Activated CD8-positive, alpha-beta memory T cell treated with anti-CD3 and anti-CD28 coated beads, Interleukin-2, amount 50 U/mL, for 1 hour (primary cell): ENCODE results near the gene SPAAR.

Experiments
- DNase-seq: peaks from one replicate; pipeline ENCODE4 v3.0.0-alpha.2; 2020; ENCODE audit errors: extremely low read depth

Gene SPAAR

GRCh38 chr9:35948901-35949318, 39.6 kb downstream of the SPAAR start:
- no peak for DNase-seq

DNA sequence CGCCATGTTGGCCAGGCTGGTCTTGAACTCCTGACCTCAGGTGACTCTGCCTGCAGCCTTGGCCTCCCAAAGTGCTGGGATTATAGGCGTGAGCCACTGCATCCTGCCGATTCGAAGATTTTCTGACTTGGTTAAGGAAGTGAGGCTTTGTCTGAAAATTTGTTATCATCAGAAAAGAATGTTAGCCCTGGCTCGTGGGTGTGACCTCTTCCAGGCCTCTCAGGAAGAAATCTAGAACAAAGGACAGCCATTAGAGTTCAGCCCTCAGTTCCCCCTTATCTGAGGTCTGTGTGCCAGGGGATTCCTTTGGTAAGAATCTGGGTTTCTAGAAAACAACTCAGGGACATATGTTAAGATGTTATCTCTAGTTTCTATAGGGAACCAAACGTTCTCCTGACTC, 42.4 kb downstream of the SPAAR start:
- no peak for DNase-seq

DNA sequence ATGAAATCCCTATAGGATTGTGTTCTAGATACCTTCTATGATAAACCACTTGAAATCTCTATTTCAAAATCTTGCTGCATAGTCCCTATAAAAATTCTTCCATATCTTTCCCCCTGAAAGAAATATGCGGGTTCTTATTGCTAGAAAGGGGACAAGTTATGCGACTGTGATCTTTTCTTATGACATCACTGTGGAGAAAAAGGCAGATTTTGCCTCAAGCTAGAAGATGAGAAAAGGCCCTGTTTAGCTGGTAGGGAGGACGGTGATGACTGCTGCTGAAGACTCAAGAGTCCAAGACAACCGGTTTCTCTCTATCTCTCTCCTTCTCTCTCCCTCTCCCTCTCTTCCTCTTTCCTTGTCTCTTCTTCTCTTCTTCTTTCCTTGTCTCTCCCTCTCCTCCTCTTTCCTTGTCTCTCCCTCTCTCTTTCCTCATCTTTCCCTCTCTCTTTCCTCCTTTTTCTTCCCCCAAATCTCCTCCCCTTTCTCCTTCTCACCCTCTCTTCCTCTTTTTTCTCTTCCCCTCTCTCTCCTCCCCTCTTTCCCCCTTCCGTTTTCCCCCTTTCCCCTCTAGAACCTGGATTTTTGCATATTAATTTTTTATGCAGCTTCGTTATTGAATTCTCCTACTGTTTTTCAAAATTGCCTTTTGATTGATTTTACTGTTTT, 43.4 kb downstream of the SPAAR start:
- no peak for DNase-seq

- no peak for DNase-seq
Measured at GRCh38 chr9:35954942-35955546, 45.8 kb downstream of the SPAAR start.

DNA sequence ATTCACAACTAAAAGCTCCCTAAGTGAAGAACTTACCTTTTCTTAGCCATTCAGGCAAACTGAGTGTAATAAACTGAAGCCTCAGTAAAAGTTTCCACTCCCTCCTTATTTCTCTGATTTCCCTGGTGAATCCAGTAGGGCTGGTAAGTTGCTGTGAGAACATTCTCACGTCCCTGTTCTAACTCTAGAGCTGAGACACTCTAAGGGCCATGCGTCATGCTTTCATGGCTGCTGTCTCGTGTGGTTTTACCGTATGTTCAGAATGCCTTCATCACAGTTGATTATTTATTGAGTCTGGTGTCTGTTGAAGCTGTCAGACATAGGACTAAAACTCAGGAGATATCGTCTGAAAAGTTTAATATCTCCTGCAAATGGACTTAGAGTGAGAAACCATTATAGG, 47.4 kb downstream of the SPAAR start:
- no peak for DNase-seq

GRCh38 chr9:35958104-35958837, 49.0 kb downstream of the SPAAR start, which contains the start of gene OR2S2:
Gene OR2S2 (minus strand): TSS chr9:35958154. CDS start chr9:35958098, 56 bp downstream.
- DNase-seq, result no peak

- no peak for DNase-seq
Measured at GRCh38 chr9:35960039-35960655, 50.9 kb downstream of the SPAAR start.
